SU-DHL-6 (cell line): ENCODE results near the gene CHTOP.

ENCODE experiments used
- H2AFZ ChIP-seq: fragments of 200-600 bp; sonication (generic); 2 replicates; pipeline ENCODE4 v1.6.1; 2014; ENCODE audit warnings: low read depth, mild to moderate bottlenecking, moderate library complexity, mixed read lengths, antibody characterized with exemption, low read length; ENCODE audit not compliant: severe bottlenecking
- H3F3A ChIP-seq: fragments of 200-600 bp; shearing (Covaris generic); 2 replicates; pipeline ENCODE4 v1.6.0; 2016; ENCODE audit warnings: antibody characterized with exemption, mild to moderate bottlenecking; ENCODE audit not compliant: insufficient read depth
- H3K27ac ChIP-seq: fragments of 200-600 bp; sonication (generic); 2 replicates; pipeline ENCODE4 v1.5.1; 2016; ENCODE audit warnings: low read depth, mild to moderate bottlenecking, low read length, moderate library complexity, mixed read lengths
- H3K27me3 ChIP-seq: fragments of 200-600 bp; sonication (generic), shearing (Covaris generic); 2 replicates; pipeline ENCODE4 v1.6.0; 2014; ENCODE audit warnings: mild to moderate bottlenecking, low read length
- H3K36me3 ChIP-seq: fragments of 200-600 bp; sonication (generic); 2 replicates; pipeline ENCODE4 v1.6.1; 2014; ENCODE audit warnings: mild to moderate bottlenecking, low read length, mixed read lengths
- H3K4me2 ChIP-seq: fragments of 300-600, 200-600 bp; shearing (Covaris generic), sonication (generic); 2 replicates; pipeline ENCODE4 v1.6.0; 2014; ENCODE audit warnings: low read length, low read depth, mild to moderate bottlenecking; ENCODE audit not compliant: poor library complexity, severe bottlenecking
- H3K4me3 ChIP-seq: fragments of 200-600 bp; sonication (generic); 2 replicates; pipeline ENCODE4 v1.5.1; 2014; ENCODE audit warnings: antibody characterized with exemption, low read length, mild to moderate bottlenecking, mixed read lengths; ENCODE audit not compliant: insufficient read depth, poor library complexity, severe bottlenecking
- H3K79me2 ChIP-seq: fragments of 200-600 bp; sonication (generic); 2 replicates; pipeline ENCODE4 v1.6.1; 2014; ENCODE audit warnings: mild to moderate bottlenecking, low read length, moderate library complexity; ENCODE audit not compliant: insufficient read depth
- H3K9ac ChIP-seq: fragments of 200-600 bp; sonication (generic); 2 replicates; pipeline ENCODE4 v1.7.0; 2014; ENCODE audit warnings: mild to moderate bottlenecking, low read length
- H3K9me2 ChIP-seq: fragments of 200-600 bp; sonication (generic); replicated peaks from 2 replicates; pipeline ENCODE4 v1.6.1; 2014; ENCODE audit warnings: low read length; ENCODE audit not compliant: insufficient read depth
- H3K9me3 ChIP-seq: fragments of 200-600 bp; sonication (generic); 2 replicates; pipeline ENCODE4 v1.6.1; 2014; ENCODE audit warnings: low read length, mixed read lengths; ENCODE audit not compliant: insufficient read depth
- H4K20me1 ChIP-seq: fragments of 200-600 bp; sonication (generic); 2 replicates; pipeline ENCODE4 v1.6.1; 2014; ENCODE audit warnings: low read depth, mild to moderate bottlenecking, antibody characterized with exemption, low read length, moderate library complexity, mixed read lengths
- EZH2phosphoT487 ChIP-seq: fragments of 200-600 bp; sonication (generic), shearing (Covaris generic); conservative IDR thresholded peaks from 2 replicates; pipeline ENCODE4 v1.6.1; 2018; ENCODE audit warnings: mild to moderate bottlenecking, antibody characterized with exemption, low read length, moderate library complexity, mixed read lengths
- TF ChIP-seq, protein P1 (sequence below): fragments of 200-600 bp; sonication (generic); IDR thresholded peaks from one replicate; pipeline ENCODE4 v1.5.1; 2017; ENCODE audit warnings: antibody characterized with exemption, mild to moderate bottlenecking, low read length, moderate library complexity; ENCODE audit not compliant: insufficient read depth, poor library complexity, severe bottlenecking

Gene CHTOP

DNA sequence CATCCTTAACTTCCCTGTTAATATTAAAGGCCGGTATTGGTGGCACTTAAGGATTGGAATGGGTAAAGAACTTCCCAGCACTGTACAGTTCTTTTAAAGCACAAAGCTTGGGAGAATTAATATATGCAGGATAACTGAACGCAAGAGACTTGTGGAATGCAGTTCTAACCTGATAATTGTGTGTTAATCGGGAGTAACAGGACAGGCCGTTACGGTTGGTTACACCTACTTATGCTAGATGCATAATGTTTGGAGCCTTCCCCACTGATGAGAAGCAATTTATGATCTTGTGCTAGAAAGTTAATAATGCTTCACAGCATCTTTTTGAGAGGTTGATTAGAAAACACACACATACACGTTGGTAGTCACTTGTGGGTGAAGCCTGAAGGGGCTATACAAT is 7.0 kb downstream of the CHTOP start:
- Histone ChIP-seq H4K20me1 (no peaks in the 10 kb centered on the region), H3K4me2 (no peak overlapping the region), H3K79me2 (peaks cover 12% of the 10 kb centered on the region), H3K9me3 (no peaks in the 10 kb centered on the region), H3K27me3 (no peaks in the 10 kb centered on the region), H3K9me2 (no peaks in the 10 kb centered on the region), H2AFZ (no peak overlapping the region), H3K27ac (no peak overlapping the region), H3K36me3 (peaks cover 68% of the 10 kb centered on the region), H3F3A (peaks cover 28% of the 10 kb centered on the region; the same call in 1 of the 2 replicates), H3K9ac (no peak overlapping the region), H3K4me3 (no peak overlapping the region)
- no peak for TF ChIP-seq EZH2phosphoT487
- TF ChIP-seq, protein P1, sequence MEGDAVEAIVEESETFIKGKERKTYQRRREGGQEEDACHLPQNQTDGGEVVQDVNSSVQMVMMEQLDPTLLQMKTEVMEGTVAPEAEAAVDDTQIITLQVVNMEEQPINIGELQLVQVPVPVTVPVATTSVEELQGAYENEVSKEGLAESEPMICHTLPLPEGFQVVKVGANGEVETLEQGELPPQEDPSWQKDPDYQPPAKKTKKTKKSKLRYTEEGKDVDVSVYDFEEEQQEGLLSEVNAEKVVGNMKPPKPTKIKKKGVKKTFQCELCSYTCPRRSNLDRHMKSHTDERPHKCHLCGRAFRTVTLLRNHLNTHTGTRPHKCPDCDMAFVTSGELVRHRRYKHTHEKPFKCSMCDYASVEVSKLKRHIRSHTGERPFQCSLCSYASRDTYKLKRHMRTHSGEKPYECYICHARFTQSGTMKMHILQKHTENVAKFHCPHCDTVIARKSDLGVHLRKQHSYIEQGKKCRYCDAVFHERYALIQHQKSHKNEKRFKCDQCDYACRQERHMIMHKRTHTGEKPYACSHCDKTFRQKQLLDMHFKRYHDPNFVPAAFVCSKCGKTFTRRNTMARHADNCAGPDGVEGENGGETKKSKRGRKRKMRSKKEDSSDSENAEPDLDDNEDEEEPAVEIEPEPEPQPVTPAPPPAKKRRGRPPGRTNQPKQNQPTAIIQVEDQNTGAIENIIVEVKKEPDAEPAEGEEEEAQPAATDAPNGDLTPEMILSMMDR = no peak

GRCh38 chr1:153642161-153642560 is 8.3 kb downstream of the CHTOP start:
- H3K9me3 ChIP-seq = no peaks in the 10 kb centered on the region
- no peaks in the 10 kb centered on the region for H3K27me3 ChIP-seq
- H3K9me2 ChIP-seq = no peaks in the 10 kb centered on the region
- no peaks in the 10 kb centered on the region for H4K20me1 ChIP-seq
- H3K9ac ChIP-seq = no peak overlapping the region
- no peak overlapping the region for H3K27ac ChIP-seq
- H2AFZ ChIP-seq = no peak overlapping the region
- no peaks in the 10 kb centered on the region for H3K79me2 ChIP-seq
- H3K36me3 ChIP-seq = peaks cover 55% of the 10 kb centered on the region
- no peak overlapping the region for H3K4me2 ChIP-seq
- H3K4me3 ChIP-seq = no peak overlapping the region
- TF ChIP-seq, protein P1 = no peak
- peaks cover 20% of the 10 kb centered on the region; the same call in 1 of the 2 replicates for H3F3A ChIP-seq

DNA sequence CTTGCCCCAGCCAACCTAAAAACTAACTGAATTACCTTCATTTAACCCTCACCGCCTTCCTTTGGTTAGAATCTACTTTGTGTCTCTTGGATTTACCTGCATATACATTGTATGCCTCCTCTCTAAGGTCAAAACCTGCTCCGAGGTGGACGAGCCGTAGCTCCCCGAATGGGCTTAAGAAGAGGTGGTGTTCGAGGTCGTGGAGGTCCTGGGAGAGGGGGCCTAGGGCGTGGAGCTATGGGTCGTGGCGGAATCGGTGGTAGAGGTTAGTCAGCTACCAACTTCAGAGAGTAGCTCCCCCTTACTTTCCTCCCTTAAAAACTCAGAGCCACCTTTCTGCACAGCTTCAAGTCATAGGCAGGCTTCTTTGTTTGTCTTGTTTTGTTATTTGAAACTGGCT is 9.2 kb downstream of the CHTOP start:
- no peak overlapping the region for H3K4me2 ChIP-seq
- no peaks in the 10 kb centered on the region for H3K27me3 ChIP-seq
- H3K4me3 ChIP-seq = no peak overlapping the region
- no peak overlapping the region for H3K27ac ChIP-seq
- H3K9me2 ChIP-seq = no peaks in the 10 kb centered on the region
- no peak overlapping the region for H3K9ac ChIP-seq
- H3F3A ChIP-seq = peaks cover 15% of the 10 kb centered on the region; the same call in 1 of the 2 replicates
- H3K79me2 ChIP-seq = no peaks in the 10 kb centered on the region
- H3K9me3 ChIP-seq = no peaks in the 10 kb centered on the region
- H4K20me1 ChIP-seq = no peaks in the 10 kb centered on the region
- no peak for TF ChIP-seq EZH2phosphoT487
- TF ChIP-seq, protein P1 = no peak
- H3K36me3 ChIP-seq = peaks cover 50% of the 10 kb centered on the region; the same call in 1 of the 2 replicates
- no peak overlapping the region for H2AFZ ChIP-seq

- TF ChIP-seq EZH2phosphoT487 = no peak
- TF ChIP-seq, protein P1 = no peak
- H3K4me3 ChIP-seq = no peak overlapping the region
- H4K20me1 ChIP-seq = no peaks in the 10 kb centered on the region
- H3K9ac ChIP-seq = no peak overlapping the region
- H3K27ac ChIP-seq = no peak overlapping the region
- H3F3A ChIP-seq = peaks cover 14% of the 10 kb centered on the region; the same call in 1 of the 2 replicates
- no peak overlapping the region for H3K4me2 ChIP-seq
- H2AFZ ChIP-seq = no peak overlapping the region
- no peaks in the 10 kb centered on the region for H3K27me3 ChIP-seq
- no peaks in the 10 kb centered on the region for H3K9me3 ChIP-seq
- no peaks in the 10 kb centered on the region for H3K79me2 ChIP-seq
- peaks cover 46% of the 10 kb centered on the region; the same call in 1 of the 2 replicates for H3K36me3 ChIP-seq
- no peaks in the 10 kb centered on the region for H3K9me2 ChIP-seq
These were observed 9.9 kb downstream of the CHTOP start for GRCh38 chr1:153643816-153644215.
